Sigmoid colon (tissue), 7 donors: ENCODE results near the gene CEACAM5. TPM values are rescaled to one million over a fixed set of nuclear protein-coding genes. Genes with fewer than 3 reads are reported as not detected.
"Not testable (repeated sequence)": the region's sequence is repeated elsewhere in the genome, so short reads cannot be mapped to it uniquely, and the experiment has no call there.

Source experiments
- DNase-seq: peaks from one replicate; pipeline ENCODE4 v3.0.0-alpha.2; 2019
- H3K27ac ChIP-seq, 4 donors: fragments of 200-600 bp; sonication (generic); one replicate each; pipeline ENCODE4 v1.5.1; 2016 to 2019; ENCODE audit warnings: mild to moderate bottlenecking in 1 of 4
- H3K27me3 ChIP-seq, 3 donors: fragments of 200-600 bp; sonication (generic); one replicate each; pipeline ENCODE4 v1.5.1; 2019; ENCODE audit warnings: mild to moderate bottlenecking in 1 of 3
- H3K36me3 ChIP-seq, 4 donors: fragments of 200-600 bp; sonication (generic); one replicate each; pipeline ENCODE4 v1.5.1; 2016 to 2019
- H3K4me1 ChIP-seq, 4 donors: fragments of 200-600 bp; sonication (generic); one replicate each; pipeline ENCODE4 v1.5.1; 2017 to 2019
- H3K4me3 ChIP-seq, 4 donors: fragments of 200-600 bp; sonication (generic); one replicate each; pipeline ENCODE4 v1.5.1; 2017 to 2019; ENCODE audit warnings: mild to moderate bottlenecking in 2 of 4, moderate library complexity in 1 of 4
- H3K9me3 ChIP-seq, 4 donors: fragments of 200-600 bp in 3 of 4; sonication (generic) in 3 of 4; one replicate each; pipeline versions ENCODE4 v1.5.1 to v1.6.1; 2013 to 2019
- EP300 ChIP-seq, 4 donors: sonication (generic); formaldehyde crosslinking; IDR thresholded peaks; one replicate each; pipeline ENCODE4 v1.6.1; 2017; ENCODE audit warnings: antibody characterized with exemption in 4 of 4
- POLR2A ChIP-seq, 2 donors: fragments of 450-650 bp; IDR thresholded peaks; one replicate each; pipeline ENCODE4 v1.6.1; 2016; ENCODE audit warnings: antibody characterized with exemption in 2 of 2, mild to moderate bottlenecking in 2 of 2, moderate library complexity in 2 of 2
- POLR2AphosphoS5 ChIP-seq, 4 donors: sonication (generic); formaldehyde crosslinking; IDR thresholded peaks; one replicate each; pipeline ENCODE4 v1.6.1; 2017; ENCODE audit warnings: antibody characterized with exemption in 4 of 4
- WGBS, 2 donors: extraction: QIAGEN DNeasy Blood & Tissue Kit; methylation state at CpG; one replicate each; pipeline ENCODE4 v1.1.7; 2013; 5-methylcytosine and 5-hydroxymethylcytosine counted together
- intact Hi-C: fragments of 100-400 bp; cut with DNase I; formaldehyde crosslinking; loops from one replicate; pipeline ENCODE4 v1.15.1; 2023
- polyA plus RNA-seq, 3 donors: library from polyadenylated mRNA; stranded (reverse); fragments of 200-250 nt; gene quantifications; one replicate each; pipeline ENCODE4 v1.2.3, GENCODE V29; 2013
- total RNA-seq, 4 donors: library from RNA; depleted of rRNA; stranded (reverse); fragments of >200 nt; gene quantifications; one replicate each; pipeline ENCODE4 v1.1.0, GENCODE V29; 2016
- TF ChIP-seq, protein P1 (sequence below), 4 experiments: fragments of 450-650 bp in 3 of 4; fragments of 200-600 bp in 1 of 4; IDR thresholded peaks; one replicate each; pipeline ENCODE4 v1.5.1; 2016 to 2019; ENCODE audit warnings: antibody characterized with exemption in 4 of 4, mild to moderate bottlenecking in 3 of 4, moderate library complexity in 2 of 4
- donor health status: healthy with polysubstance abuse.
- donor health status: Bipolar disorder and iron deficiency.
- donor health status: healthy.

The CEACAM5 gene
- total and polyA plus RNA-seq, 7 donors, result 0.16 to 1,632 (median 87.8) TPM; not detected in 1

DNA sequence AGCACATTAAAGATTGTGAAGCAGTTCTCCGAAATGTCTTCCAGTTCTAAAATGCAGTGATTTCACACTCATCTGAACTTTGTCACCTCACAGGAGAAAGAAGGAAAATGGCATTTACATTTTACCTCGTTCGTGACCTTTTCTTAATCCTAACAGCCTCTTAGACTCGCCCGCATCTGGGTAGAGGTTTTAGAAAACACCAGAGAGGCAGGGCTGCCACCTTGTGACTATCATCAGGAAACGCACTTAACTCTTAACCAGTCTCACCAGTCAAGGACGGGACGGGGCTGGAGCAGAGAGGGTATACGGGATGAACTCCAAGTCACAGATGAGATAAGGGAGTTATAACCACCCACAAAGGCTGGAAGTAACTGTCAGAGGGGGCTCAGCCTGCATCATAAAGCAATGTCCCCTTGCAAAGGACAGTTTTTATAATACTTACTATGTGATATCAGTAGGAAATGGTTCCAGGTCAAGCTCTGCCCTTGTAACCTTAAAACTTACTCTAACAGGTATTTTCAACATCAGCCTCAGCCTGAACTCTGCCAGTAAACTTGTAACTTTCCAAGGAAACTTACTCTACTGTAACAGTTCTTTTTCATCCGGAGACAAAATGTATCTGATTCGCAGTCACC, 38.3 kb downstream of the CEACAM5 start:
- H3K27me3 ChIP-seq, result peaks cover 0 to 20% (median 0%) of the 10 kb centered on the region in 3 donors
- no peak overlapping the region for H3K27ac ChIP-seq
- H3K9me3 ChIP-seq, result no peaks in the 10 kb centered on the region
- WGBS, 2 donors, result 18% methylated on average over 11 of the region's 11 CpGs
- DNase-seq, result no peak
- intact Hi-C loops, result loop anchor here (2.0 kb wide), 1 partner anchor 104 kb away; no protein-coding TSS in a partner anchor
- TF ChIP-seq EP300 (IDR thresholded peaks at IDR 0.05) (no peak), POLR2A (IDR thresholded peaks at IDR 0.05) (no peak)
- TF ChIP-seq, protein P1, sequence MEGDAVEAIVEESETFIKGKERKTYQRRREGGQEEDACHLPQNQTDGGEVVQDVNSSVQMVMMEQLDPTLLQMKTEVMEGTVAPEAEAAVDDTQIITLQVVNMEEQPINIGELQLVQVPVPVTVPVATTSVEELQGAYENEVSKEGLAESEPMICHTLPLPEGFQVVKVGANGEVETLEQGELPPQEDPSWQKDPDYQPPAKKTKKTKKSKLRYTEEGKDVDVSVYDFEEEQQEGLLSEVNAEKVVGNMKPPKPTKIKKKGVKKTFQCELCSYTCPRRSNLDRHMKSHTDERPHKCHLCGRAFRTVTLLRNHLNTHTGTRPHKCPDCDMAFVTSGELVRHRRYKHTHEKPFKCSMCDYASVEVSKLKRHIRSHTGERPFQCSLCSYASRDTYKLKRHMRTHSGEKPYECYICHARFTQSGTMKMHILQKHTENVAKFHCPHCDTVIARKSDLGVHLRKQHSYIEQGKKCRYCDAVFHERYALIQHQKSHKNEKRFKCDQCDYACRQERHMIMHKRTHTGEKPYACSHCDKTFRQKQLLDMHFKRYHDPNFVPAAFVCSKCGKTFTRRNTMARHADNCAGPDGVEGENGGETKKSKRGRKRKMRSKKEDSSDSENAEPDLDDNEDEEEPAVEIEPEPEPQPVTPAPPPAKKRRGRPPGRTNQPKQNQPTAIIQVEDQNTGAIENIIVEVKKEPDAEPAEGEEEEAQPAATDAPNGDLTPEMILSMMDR (IDR thresholded peaks at IDR 0.05), result peak in 3 of 4 experiments; percentile 26 to 52 (median 45)
- peaks cover 0 to 14% (median 6%) of the 10 kb centered on the region in 4 donors for H3K4me1 ChIP-seq
- no peak overlapping the region for H3K4me3 ChIP-seq
- no peaks in the 10 kb centered on the region for H3K36me3 ChIP-seq

DNA sequence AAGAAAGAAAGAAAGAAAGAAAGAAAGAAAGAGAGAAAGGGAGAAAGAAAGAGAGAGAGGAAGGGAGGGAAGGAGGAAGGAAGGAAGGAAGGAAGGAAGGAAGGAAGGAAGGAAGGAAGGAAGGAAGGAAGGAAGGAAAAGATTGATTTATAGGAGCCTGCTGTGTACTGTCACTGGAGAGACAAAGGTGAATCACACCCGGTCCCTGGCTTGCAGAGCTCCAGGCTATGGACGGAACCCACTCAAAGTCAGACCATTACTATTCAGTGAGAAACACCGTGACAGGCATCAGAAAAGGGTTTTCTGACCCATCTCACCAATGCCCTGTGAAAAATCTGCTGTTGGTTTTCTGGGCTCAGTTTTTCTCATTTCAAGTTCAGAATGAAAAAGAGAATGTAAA, 39.6 kb downstream of the CEACAM5 start:
- WGBS, 2 donors, result 72 to 76% methylated on average over 3 of the region's 3 CpGs
- Histone ChIP-seq H3K27me3 (peaks cover 0 to 20% (median 0%) of the 10 kb centered on the region in 3 donors), H3K27ac (no peak overlapping the region), H3K9me3 (no peaks in the 10 kb centered on the region), H3K4me1 (peaks cover 0 to 22% (median 9%) of the 10 kb centered on the region in 4 donors), H3K36me3 (no peaks in the 10 kb centered on the region), H3K4me3 (no peak overlapping the region)
- no peak for DNase-seq
- intact Hi-C loops, result no loop called here
- TF ChIP-seq, protein P1 (IDR thresholded peaks at IDR 0.05), result no peak
- TF ChIP-seq EP300 (IDR thresholded peaks at IDR 0.05), result no peak
- no peak for TF ChIP-seq POLR2AphosphoS5 (IDR thresholded peaks at IDR 0.05)
- no peak for TF ChIP-seq POLR2A (IDR thresholded peaks at IDR 0.05)

DNA sequence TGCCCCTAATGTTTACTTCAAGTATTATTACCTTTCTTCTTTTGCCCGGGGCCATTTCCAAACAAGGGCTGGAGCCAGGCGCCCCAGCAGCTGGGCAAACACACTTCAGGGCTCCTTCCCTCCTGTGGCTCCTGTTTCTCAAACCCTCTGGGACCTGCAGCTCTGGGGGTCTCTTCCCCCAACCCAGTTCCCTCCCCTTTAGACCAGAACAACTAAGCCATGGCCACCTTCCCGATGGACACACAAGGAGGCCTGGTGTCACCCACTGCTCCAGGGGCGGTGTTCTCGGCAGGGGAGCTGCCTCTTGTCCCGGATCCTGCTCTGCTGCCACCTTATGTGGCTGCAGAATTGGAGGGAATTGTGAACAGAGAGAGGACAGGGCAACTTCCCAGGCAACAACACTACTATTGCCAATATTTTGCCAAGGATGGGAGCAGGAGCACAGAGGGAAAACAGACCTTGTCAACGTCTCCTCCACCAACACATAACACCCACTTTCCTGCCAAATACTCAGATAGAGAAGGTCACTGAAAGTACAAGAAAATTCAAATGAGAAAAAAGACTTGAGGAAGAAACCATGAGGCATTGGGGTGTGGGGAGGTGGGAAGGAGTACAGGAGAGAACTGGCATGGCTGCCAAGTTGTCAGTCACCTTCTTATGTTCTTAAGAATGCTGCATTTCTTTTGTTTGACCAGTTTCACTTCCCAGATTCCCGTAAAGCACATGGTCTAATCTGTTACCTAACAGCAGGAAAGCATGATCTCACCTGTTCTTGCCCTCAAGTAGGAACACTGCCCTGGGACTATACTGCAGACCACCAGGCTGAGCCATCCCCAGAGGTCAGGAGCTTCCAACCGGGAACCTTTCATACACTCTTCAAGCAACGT, 42.1 kb downstream of the CEACAM5 start:
- intact Hi-C loops, H3K36me3 ChIP-seq, H3K9me3 ChIP-seq, H3K4me3 ChIP-seq, DNase-seq: not testable (repeated sequence)
- 67 to 73% methylated on average over 8 of the region's 10 CpGs for WGBS, 2 donors
- peaks cover 0 to 23% (median 11%) of the 10 kb centered on the region in 4 donors for H3K4me1 ChIP-seq
- peaks cover 0 to 14% (median 0%) of the 10 kb centered on the region in 3 donors for H3K27me3 ChIP-seq
- TF ChIP-seq POLR2AphosphoS5 (IDR thresholded peaks at IDR 0.05), result peak in 2 of 4 donors; percentile 31 to 54
- peak overlapping the region in 1 of 4 donors; percentile 5 for H3K27ac ChIP-seq

DNA sequence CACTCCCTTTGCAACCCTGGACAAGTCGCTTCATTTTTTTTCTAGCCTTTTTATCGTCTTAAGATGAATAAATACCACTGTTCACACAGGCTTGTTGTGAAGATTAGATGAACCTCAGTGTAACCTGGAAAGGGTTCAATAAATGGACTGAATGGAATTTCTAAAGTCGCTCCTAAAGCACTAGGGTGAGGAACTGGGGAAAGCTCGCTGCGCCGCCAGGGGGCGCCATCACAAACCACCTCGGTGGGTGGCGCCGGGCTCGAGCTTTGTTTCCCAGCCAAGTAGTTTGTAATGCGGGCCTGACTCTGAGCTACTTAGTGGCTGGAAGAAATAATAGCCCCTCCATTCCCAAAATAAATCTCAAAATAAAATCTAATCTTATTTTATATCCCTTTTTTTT, 44.7 kb downstream of the CEACAM5 start:
- Histone ChIP-seq H3K27me3 (no peaks in the 10 kb centered on the region), H3K9me3 (no peaks in the 10 kb centered on the region), H3K36me3 (no peaks in the 10 kb centered on the region), H3K27ac (no peak overlapping the region), H3K4me3 (no peak overlapping the region), H3K4me1 (peaks cover 0 to 23% (median 11%) of the 10 kb centered on the region in 4 donors)
- WGBS, 2 donors, result 10 to 12% methylated on average over 12 of the region's 12 CpGs
- TF ChIP-seq POLR2AphosphoS5 (IDR thresholded peaks at IDR 0.05) (no peak), POLR2A (IDR thresholded peaks at IDR 0.05) (no peak), EP300 (IDR thresholded peaks at IDR 0.05) (no peak)
- TF ChIP-seq, protein P1 (IDR thresholded peaks at IDR 0.05), result peak in 3 of 4 experiments; percentile 11 to 60 (median 56)
- intact Hi-C loops, result no loop called here
- DNase-seq, result no peak

DNA sequence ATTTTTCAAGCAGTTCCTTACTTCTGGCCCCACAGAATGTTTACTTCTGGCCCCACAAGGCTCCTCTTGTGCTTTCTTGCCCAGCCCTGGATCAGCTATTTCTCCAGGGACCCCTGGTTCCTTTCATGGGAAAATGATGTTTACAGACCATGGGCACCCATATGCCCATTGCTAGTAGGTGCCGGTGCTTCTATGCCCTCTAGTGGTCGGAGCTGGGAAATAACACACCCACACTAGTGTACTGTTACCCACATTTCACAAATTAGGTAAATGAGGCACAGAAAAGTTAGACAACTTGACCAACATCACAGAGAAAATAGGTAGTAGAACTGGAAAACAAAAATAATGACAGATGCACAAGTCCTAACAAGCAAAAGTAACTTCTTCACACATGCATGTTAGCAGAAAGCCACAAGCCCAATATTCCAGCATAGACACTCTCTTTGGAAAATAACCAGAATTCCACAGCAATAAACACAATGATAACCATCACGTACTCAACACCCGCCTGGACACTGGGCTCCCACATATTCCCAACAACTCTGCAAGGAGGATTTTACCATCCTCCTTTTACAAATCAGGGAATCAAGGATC, 45.6 kb downstream of the CEACAM5 start:
- intact Hi-C loops, result loop anchor here (2.0 kb wide), 1 partner anchor 47 kb away; no protein-coding TSS in a partner anchor
- no peaks in the 10 kb centered on the region for H3K27me3 ChIP-seq
- H3K4me3 ChIP-seq, result no peak overlapping the region
- no peak overlapping the region for H3K27ac ChIP-seq
- DNase-seq, result no peak
- no peaks in the 10 kb centered on the region for H3K36me3 ChIP-seq
- peaks cover 0 to 23% (median 11%) of the 10 kb centered on the region in 4 donors for H3K4me1 ChIP-seq
- no peaks in the 10 kb centered on the region for H3K9me3 ChIP-seq
- WGBS, 2 donors, result 10 to 26% methylated on average over 4 of the region's 4 CpGs
- TF ChIP-seq EP300 (IDR thresholded peaks at IDR 0.05), result no peak
- TF ChIP-seq, protein P1 (IDR thresholded peaks at IDR 0.05), result peak; percentile 16 to 66 (median 56)
